H1 (cell line): ENCODE data around the gene DCLK1. TPM values are rescaled to one million over a fixed set of nuclear protein-coding genes. Genes with fewer than 3 reads are reported as not detected.

Experiments used
- CHD2 ChIP-seq: IDR thresholded peaks from 2 replicates; pipeline ENCODE4 v1.6.1; 2012; ENCODE audit warnings: low read length, improper control_type of control experiment
- CHD7 ChIP-seq: fragments of 300-600 bp; sonication (generic); IDR thresholded peaks from 2 replicates; pipeline ENCODE4 v1.7.1; 2012; ENCODE audit warnings: low read length, moderate library complexity, mild to moderate bottlenecking, inconsistent platforms; ENCODE audit not compliant: insufficient replicate concordance
- HDAC2 ChIP-seq, 2 experiments: fragments of 300-600 bp in 1 of 2; sonication (generic) in 1 of 2; IDR thresholded peaks; 2 replicates each; pipeline ENCODE4 v1.6.1; 2011 to 2012; ENCODE audit warnings: low read depth in 2 of 2, low read length in 2 of 2, mild to moderate bottlenecking in 2 of 2, moderate library complexity in 2 of 2, borderline replicate concordance in 1 of 2, inconsistent platforms in 1 of 2
- RBBP5 ChIP-seq: IDR thresholded peaks from 2 replicates; pipeline ENCODE4 v1.7.1; 2012; ENCODE audit warnings: low read depth, mild to moderate bottlenecking, inconsistent platforms, low read length, moderate library complexity, borderline replicate concordance
- polyA plus RNA-seq, 7 experiments: library from polyadenylated mRNA; depleted of rRNA in 3 of 7; stranded (reverse) in 5 of 7; unstranded in 2 of 7; fragments of >200 nt in 5 of 7; fragments of 200-250 nt in 2 of 7; gene quantifications; 1 replicate in 5 of 7; 2 replicates in 1 of 7; 4 replicates in 1 of 7; pipeline versions ENCODE4 v1.2.1 to v1.2.3, GENCODE V29; 2011 to 2013; ENCODE audit warnings: missing spikeins in 2 of 7, mixed read lengths in 2 of 7
- total RNA-seq: library from RNA; stranded (reverse); fragmentation: NEBNext Ultra II Directional; extraction: Animal tissue kit (Norgen Biotek cat#: 25700); gene quantifications from 2 replicates; pipeline ENCODE4 v1.2.1, GENCODE V29; 2021

DCLK1 gene
- total and polyA plus RNA-seq, 2 of the 8 experiments (the other 6 are each of a cell fraction or from before 2014, with no cell fraction given) = 22.8 to 41.0 TPM

GRCh38 chr13:36057547-36057946 is 73.6 kb downstream of the DCLK1 start (continued):
- no peak for TF ChIP-seq CHD7
- TF ChIP-seq CHD2 = no peak
- no peak for TF ChIP-seq HDAC2 (IDR thresholded peaks at IDR 0.05; ENCODE audit: borderline replicate concordance in 1 of 2, low read depth in 2 of 2, low read length in 2 of 2)
- no peak for TF ChIP-seq RBBP5
